Stimulated activated CD8-positive, alpha-beta memory T cell treated with anti-CD3 and anti-CD28 coated beads, Interleukin-15, amount 100 ng/mL, for 48 hours (primary cell): ENCODE data around the gene GDPD4.

ENCODE experiments used
- DNase-seq, 2 donors: peaks; one replicate each; pipeline ENCODE4 v3.0.0-alpha.2; 2020; ENCODE audit warnings: low read depth in 2 of 2

Gene GDPD4

GRCh38 chr11:77175021-77175842 is 126.3 kb downstream of the GDPD4 start:
- no peak for DNase-seq

GRCh38 chr11:77174559-77174958 is 126.9 kb downstream of the GDPD4 start:
- DNase-seq = no peak

DNA sequence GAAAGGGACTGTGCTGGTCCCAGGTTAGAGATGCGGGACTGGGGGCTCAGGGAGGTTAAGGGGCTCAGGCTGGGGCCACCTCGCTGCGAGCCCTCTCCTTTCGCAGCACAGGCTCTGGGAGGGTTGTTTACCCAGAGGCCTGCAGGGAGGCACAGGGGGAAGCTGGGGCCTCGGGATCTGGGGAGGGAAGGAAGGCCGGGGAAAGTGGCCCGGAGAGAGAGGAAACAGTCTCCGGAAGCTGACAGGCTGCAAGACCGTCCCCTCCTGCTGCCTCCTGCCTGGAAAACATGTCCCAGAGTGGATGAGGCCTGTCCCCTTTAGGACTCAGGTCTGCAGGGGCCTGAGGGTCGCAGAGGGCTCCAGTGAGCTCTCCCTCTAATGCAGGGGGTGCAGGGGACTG is 128.0 kb downstream of the GDPD4 start:
- DNase-seq = no peak

DNA sequence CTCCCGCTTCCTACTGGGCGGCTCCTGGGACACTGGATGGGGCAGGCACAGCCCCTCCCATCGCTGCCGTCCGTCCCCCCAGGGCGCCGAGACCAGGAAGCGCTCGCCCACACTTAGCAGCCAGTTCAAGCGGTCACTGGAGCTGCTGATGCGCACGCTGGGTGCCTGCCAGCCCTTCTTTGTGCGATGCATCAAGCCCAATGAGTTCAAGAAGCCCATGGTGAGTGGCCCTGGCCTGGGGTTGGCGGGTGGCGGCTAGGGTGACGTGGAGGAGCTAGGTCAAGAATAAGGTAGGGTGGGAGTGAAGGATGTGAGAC is 128.9 kb downstream of the GDPD4 start:
- no peak for DNase-seq

- no peak for DNase-seq
Observed at GRCh38 chr11:77171885-77172665, 129.4 kb downstream of the GDPD4 start.

DNA sequence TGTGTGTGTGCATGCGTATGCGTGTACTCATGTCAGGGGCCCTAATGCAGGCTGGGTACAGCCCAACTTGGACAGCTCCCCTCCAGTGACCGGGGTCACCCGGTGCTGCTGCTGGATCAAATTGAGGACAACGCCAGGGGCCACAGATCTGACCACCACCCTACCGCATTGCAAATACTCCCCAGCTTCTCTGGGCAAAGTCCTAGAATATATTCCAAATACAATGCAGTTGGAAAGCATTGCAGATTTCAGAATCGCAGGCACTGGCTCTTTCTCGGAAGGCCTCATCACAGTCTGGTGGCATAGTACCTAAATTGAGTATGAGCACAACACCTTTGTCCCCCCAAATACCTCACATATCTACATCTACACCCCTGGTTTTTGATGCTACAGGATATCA is 130.2 kb downstream of the GDPD4 start:
- no peak for DNase-seq

DNA sequence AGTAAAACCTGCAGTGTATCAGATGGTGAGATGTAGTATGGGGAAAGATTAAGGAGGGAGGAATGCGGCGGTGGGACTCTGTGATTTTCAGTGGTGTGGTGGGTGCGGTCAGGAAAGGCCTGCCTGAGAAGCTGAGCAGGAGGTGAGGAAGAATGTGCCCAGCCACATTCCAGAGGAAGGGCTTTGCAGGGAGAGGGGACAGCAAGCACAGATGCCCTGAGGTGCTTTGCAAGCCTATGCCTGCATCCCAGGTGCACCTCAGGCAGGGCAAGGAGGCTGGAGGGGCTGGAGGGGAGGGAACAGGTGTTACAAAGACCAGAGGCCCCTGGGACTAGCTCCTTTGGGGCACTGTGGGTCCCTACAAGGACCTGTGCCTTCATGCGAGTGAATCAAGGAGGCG is 131.4 kb downstream of the GDPD4 start:
- no peak for DNase-seq

GRCh38 chr11:77167791-77168190 is 133.7 kb downstream of the GDPD4 start:
- no peak for DNase-seq

DNA sequence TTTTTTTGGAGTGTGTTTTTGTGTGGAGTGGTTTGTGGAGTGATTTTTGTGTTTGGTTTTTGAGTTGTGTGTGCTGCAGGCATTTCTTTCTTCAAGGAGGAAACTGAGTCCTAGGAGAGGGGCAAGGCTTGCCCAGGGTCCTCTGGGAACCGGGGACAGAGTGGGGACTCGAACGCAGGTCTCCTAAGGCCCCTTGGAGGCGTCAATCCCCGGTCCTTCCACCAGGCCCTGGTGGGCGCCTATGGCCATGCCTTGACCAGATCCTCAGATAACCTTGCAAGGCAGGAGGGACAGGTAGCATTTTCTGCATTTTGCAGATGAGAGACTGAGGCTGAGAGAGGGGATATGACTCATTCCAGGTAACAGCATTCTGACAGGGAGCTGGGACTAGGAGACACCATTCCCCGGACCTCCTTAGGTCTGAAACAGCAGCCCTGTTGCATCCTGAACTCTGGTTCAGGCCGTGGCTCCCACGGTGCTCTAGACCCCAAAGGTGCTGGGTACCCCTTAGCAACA is 134.3 kb downstream of the GDPD4 start:
- DNase-seq = no peak
